Lung (tissue), 12 donors: Measurements from ENCODE around the gene CKAP5. TPM values are rescaled to one million over a fixed set of nuclear protein-coding genes. Genes with fewer than 3 reads are reported as not detected.

Experiments
- ATAC-seq: fragments of 200-7000 bp; cut with Tn5 transposase; one replicate; pipeline ENCODE4 v1.9.1; 2020; ENCODE audit warnings: moderate number of reproducible peaks; ENCODE audit not compliant: insufficient read depth, low FRiP score
- DNase-seq, 3 donors: peaks; one replicate each; pipeline ENCODE4 v3.0.0-alpha.2; 2013 to 2017
- H3K27ac ChIP-seq, 2 donors: one replicate each; pipeline ENCODE4 v1.5.1; 2013; ENCODE audit warnings: mild to moderate bottlenecking in 2 of 2, moderate library complexity in 2 of 2, control low read depth in 1 of 2, inconsistent platforms in 1 of 2, low read depth in 1 of 2, low read length in 1 of 2
- H3K27me3 ChIP-seq, 3 donors: one replicate each; pipeline ENCODE4 v1.5.1; 2013; ENCODE audit warnings: low read length in 2 of 3; ENCODE audit not compliant: control insufficient read depth in 3 of 3, insufficient read depth in 3 of 3
- H3K36me3 ChIP-seq, 4 donors: one replicate each; pipeline ENCODE4 v1.5.1; 2013; ENCODE audit warnings: low read length in 4 of 4, mild to moderate bottlenecking in 1 of 4, moderate library complexity in 1 of 4; ENCODE audit not compliant: control insufficient read depth in 4 of 4, insufficient read depth in 4 of 4
- H3K4me1 ChIP-seq, 5 donors: one replicate each; pipeline ENCODE4 v1.5.1; 2013; ENCODE audit warnings: low read length in 5 of 5, mild to moderate bottlenecking in 2 of 5, moderate library complexity in 1 of 5; ENCODE audit not compliant: control insufficient read depth in 5 of 5, insufficient read depth in 5 of 5
- H3K4me3 ChIP-seq: one replicate; pipeline ENCODE4 v1.5.1; 2013; ENCODE audit warnings: mild to moderate bottlenecking, control low read depth, moderate library complexity
- H3K9ac ChIP-seq, 2 donors: one replicate each; pipeline ENCODE4 v1.5.1; 2013; ENCODE audit warnings: low read length in 2 of 2, control low read depth in 1 of 2; ENCODE audit not compliant: insufficient read depth in 1 of 2
- H3K9me3 ChIP-seq, 4 donors: one replicate each; pipeline ENCODE4 v1.5.1; 2013; ENCODE audit warnings: low read length in 3 of 4, mild to moderate bottlenecking in 1 of 4, moderate library complexity in 1 of 4; ENCODE audit not compliant: control insufficient read depth in 4 of 4, insufficient read depth in 3 of 4
- CTCF ChIP-seq: IDR thresholded peaks from 2 replicates; pipeline ENCODE4 v1.5.1; 2012; ENCODE audit warnings: mild to moderate bottlenecking; ENCODE audit errors: control extremely low read depth, extremely low read depth
- WGBS, 2 donors: extraction: QIAGEN DNeasy Blood & Tissue Kit; methylation state at CpG; one replicate each; pipeline ENCODE4 v1.1.7; 2013; 5-methylcytosine and 5-hydroxymethylcytosine counted together
- polyA plus RNA-seq, 2 donors: library from polyadenylated mRNA; stranded (reverse); fragments of 200-250 nt; gene quantifications; one replicate each; pipeline ENCODE4 v1.2.1, GENCODE V29; 2013
- total RNA-seq, 2 donors: library from RNA; depleted of rRNA in 1 of 2; stranded (reverse); fragments of >200 nt in 1 of 2; gene quantifications; one replicate each; pipeline ENCODE4 v1.2.1, GENCODE V29; 2014 to 2021
- donor health status: control.
- donor health status: control.
- donor health status: Bipolar disorder and iron deficiency.
- donor health status: healthy.
- donor health status: DM: yes; HTN: yes; CAD: no.

CKAP5 gene
- total and polyA plus RNA-seq, 4 donors: 5.7 to 76.7 (median 32.2) TPM

DNA sequence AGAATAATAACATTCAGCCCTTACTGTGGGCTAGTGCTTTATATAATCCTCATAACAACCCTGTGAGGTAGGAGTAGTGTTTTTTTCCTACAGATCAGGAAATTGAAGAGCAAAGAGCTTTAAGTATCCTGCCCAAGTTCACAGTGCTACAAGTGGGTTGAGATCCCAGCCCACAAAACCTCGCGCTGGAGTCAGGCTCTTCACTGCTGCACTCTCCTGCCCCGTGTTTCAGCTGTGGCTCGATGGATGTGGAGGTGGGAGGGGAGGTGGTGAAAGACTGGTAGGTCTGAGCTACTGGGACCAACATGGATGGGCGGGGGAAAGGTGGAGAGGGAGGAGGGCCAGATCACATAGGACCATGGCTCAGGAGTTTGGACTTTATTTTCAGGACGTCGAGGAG is 139.2 kb downstream of the CKAP5 start:
- no peak overlapping the region for H3K9ac ChIP-seq
- H3K9me3 ChIP-seq: no peaks in the 10 kb centered on the region
- no peaks in the 10 kb centered on the region for H3K27me3 ChIP-seq
- no peak for TF ChIP-seq CTCF
- no peak overlapping the region for H3K27ac ChIP-seq
- WGBS, 2 donors: 93 to 94% methylated on average over 7 of the region's 7 CpGs
- no peak for DNase-seq
- peaks cover 24 to 37% (median 27%) of the 10 kb centered on the region in 4 donors for H3K36me3 ChIP-seq
- no peak for ATAC-seq
- peaks cover 0 to 3% (median under 1%) of the 10 kb centered on the region in 5 donors for H3K4me1 ChIP-seq
- H3K4me3 ChIP-seq: no peak overlapping the region

DNA sequence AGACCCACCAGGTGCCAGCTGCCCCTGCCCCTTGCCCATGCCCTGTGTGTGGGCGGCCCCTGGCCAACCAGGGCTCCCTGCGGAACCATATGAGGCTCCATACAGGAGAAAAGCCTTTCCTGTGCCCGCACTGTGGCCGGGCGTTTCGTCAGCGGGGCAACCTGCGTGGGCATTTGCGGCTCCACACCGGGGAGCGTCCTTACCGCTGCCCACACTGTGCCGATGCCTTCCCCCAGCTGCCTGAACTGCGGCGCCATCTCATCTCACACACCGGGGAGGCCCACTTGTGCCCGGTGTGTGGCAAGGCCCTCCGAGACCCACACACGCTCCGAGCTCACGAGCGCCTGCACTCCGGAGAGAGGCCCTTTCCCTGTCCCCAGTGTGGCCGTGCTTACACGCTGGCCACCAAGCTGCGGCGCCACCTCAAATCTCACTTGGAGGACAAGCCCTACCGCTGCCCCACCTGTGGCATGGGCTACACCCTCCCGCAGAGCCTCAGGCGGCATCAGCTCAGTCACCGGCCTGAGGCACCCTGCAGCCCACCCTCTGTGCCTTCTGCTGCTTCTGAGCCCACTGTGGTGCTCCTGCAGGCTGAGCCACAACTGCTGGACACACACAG is 140.9 kb downstream of the CKAP5 start:
- ATAC-seq: no peak
- Histone ChIP-seq H3K9ac (no peak overlapping the region), H3K27ac (no peak overlapping the region), H3K4me3 (no peak overlapping the region), H3K9me3 (no peaks in the 10 kb centered on the region), H3K36me3 (peaks cover 27 to 37% (median 29%) of the 10 kb centered on the region in 4 donors), H3K4me1 (peaks cover 0 to 7% (median 3%) of the 10 kb centered on the region in 5 donors), H3K27me3 (no peaks in the 10 kb centered on the region)
- 95 to 96% methylated on average over 31 of the region's 31 CpGs for WGBS, 2 donors
- DNase-seq: no peak
- no peak for TF ChIP-seq CTCF

GRCh38 chr11:46701078-46701654 is 144.9 kb downstream of the CKAP5 start:
- peaks cover 24 to 37% (median 29%) of the 10 kb centered on the region in 4 donors for H3K36me3 ChIP-seq
- peak overlapping the region; percentile 70 to 93 for H3K27ac ChIP-seq
- peak overlapping the region; percentile 75 for H3K4me3 ChIP-seq
- ATAC-seq (no peak), DNase-seq (no peak)
- WGBS, 2 donors: 1 to 2% methylated on average over 29 of the region's 29 CpGs
- H3K27me3 ChIP-seq: no peaks in the 10 kb centered on the region
- peak overlapping the region; percentile 58 to 84 for H3K9ac ChIP-seq
- H3K4me1 ChIP-seq: peaks cover 0 to 18% (median 9%) of the 10 kb centered on the region in 5 donors
- no peaks in the 10 kb centered on the region for H3K9me3 ChIP-seq
- no peak for TF ChIP-seq CTCF
